HG02870 (cell line): ENCODE measurements around the gene EBNA1BP2.
A peak's percentile ranks its signal among the peaks of the same experiment; 100 is the strongest.
"Not testable (repeated sequence)": the region's sequence is repeated elsewhere in the genome, so short reads cannot be mapped to it uniquely, and the experiment has no call there.

Source experiments
- ATAC-seq: cut with Tn5 transposase; IDR thresholded peaks from one replicate; pipeline ENCODE4 v1.9.1; 2021; ENCODE audit warnings: mild to moderate bottlenecking, moderate library complexity; ENCODE audit not compliant: unreplicated experiment

Gene EBNA1BP2, protein sequence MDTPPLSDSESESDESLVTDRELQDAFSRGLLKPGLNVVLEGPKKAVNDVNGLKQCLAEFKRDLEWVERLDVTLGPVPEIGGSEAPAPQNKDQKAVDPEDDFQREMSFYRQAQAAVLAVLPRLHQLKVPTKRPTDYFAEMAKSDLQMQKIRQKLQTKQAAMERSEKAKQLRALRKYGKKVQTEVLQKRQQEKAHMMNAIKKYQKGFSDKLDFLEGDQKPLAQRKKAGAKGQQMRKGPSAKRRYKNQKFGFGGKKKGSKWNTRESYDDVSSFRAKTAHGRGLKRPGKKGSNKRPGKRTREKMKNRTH

DNA sequence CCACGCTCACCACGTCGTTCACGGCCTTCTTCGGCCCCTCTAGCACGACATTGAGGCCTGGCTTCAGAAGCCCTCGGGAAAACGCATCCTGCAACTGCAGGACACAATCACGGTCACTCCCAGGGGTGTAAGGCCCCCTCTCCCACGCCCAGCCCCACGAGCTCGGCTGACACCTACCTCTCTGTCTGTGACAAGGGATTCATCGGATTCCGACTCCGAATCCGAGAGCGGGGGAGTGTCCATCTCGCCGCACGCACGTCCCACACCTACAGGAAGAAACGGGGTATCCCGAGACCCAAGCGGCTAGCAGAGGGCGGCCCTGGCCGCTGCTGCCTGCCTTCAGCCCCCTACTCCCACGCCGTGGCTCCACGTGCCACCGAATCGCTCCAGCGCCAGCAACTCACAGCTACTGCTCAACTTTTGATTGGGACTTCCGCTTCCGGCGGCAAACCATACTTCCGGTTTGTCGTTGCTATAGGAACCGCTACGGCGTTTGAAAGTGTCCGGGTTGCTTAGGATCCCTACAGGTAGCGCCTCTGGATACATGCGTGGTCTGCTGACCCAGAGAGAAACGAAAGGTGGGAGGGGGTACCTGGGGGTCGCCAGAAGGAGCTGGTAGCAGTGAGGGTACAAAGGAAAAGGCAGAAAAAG is at the start of gene EBNA1BP2, which contains the start of gene CFAP57:
TSS of gene EBNA1BP2 (minus strand) at position 415 of the 651 bp plus-strand sequence. CDS start at position 243, 172 bp downstream.
TSS of gene CFAP57 (plus strand) at position 455 of the 651 bp plus-strand sequence. CDS start 424 bp downstream, outside the sequence.
- peak; percentile 92 for ATAC-seq

DNA sequence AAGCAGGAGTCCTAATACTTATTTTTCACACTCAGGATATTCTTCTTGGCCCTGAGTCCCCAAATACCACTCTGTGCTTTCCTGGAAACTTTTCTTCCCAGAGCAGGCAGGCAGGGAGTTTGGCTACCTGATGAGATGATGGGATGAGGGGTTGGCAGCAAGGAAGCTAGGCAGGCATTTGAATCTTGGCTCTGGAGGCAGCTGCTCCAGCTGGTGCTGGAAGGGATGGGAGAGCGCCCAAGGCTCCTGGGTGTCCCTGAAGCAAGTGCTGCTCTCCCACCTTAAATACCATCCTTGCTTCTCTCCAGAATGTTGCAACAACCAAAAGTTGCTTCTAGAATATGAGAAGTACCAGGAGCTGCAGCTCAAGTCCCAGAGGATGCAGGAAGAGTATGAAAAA is 49.7 kb upstream of the EBNA1BP2 start:
- no peak for ATAC-seq

DNA sequence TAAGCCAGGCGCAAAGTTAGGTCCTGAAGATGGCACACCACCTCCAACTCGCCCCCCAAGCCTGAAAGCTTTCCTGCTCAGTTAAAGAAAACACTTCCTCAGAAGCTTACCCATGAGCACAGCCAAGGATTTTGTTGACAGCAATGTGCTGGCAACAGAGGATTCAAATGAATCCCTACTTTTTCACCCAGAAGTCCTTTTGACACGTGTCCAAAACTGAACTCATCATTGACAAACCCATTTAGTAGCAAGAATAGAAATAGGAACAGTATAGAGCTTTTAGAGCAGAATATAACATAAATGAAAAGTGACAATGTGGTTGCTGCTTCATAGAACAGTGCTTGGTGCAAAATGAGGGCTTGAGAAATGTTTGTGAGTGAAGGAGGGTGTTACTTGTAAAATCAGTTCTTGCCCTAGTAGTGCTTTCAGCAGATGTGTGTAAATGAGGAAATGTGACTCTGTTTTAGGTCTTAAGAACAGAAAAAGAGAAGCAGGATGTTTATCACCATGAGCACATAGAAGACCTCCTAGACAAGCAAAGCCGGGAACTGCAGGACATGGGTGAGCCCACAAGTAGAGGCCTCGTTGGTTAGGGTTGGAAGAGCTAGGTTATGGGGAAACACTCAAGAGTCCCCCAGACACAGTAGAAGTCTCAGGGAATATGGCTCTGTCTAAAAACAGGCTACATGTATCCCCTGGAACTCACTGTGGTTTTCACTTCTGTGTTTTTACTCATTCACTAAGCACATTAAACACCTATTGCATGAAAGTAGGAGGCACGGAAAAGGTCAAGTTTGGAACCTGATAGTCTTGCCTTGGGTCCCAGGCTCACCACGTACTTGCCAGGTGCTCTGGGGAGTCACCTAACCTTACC is 49.1 kb upstream of the EBNA1BP2 start:
- ATAC-seq, result peak; percentile 76

DNA sequence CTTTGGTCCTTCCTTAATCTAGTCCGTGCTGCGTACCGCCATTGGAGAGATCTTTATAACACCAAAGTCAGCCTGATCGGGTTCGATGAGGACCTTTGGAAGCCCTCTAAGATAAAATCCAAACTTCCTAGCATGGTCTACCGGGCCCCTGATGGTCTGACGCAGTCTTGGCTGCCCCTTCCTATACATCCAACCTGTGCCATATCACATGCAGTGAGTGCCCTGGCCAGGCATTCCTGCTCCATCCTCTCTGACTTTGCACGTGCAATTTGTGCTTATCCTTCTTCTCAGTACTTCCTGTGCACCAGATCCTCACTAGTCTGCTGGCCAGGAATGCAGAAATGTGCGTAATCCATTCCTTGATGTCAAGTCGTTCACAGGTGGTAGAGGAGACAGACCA is 45.7 kb upstream of the EBNA1BP2 start:
- ATAC-seq, result no peak

DNA sequence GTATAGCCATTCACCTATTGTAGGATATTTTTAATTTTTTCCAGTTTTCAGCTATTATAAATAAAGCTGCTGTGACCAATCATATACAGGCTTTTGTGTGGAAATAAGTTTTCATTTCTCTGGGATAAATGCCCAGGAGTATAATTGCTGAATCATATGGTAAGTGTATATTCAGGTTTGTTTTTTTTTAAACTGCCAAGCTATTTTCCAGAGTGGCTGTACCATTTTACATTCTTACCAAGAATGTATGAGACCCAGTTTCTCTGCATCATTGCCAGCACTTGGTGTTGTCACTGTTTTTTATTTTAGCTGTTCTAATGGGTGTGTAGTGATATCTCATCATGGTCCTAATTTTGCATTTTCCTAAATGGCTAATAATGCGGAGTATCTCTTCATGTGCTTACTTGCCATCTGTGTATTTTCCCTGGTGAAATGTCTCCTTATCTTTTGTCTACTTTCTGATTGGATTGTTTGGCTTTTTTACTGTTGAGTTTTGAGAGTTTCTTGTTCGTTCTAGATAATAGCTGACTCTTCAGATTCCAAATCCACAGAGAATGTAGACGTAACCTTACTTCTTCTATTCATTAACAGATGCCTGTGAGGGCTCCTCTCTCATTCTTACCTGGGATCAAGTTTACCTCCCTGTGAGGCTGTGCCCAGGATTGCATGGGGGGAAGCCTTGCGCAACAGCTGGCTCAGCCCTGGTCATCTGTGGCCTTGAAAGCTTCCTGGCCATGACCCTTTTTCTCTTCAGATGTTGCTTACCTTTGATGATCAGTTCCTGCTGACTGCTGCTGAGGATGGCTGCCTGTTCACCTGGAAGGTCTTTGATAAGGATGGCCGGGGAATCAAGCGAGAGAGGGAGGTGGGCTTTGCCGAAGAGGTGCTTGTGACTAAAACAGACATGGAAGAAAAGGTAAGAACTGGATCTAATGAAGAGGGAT is 42.7 kb upstream of the EBNA1BP2 start:
- ATAC-seq, result no peak

DNA sequence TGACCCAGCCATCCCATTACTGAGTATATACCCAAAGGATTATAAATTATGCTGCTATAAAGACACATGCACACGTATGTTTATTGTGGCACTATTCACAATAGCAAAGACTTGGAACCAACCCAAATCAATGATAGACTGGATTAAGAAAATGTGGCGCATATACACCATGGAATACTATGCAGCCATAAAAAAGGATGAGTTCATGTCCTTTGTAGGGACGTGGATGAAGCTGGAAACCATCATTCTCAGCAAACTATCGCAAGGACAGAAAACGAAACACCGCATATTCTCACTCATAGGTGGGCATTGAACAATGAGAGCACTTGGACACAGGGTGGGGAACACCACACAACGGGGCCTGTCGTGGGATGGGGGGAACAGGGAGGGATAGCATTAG is 36.2 kb upstream of the EBNA1BP2 start:
- not testable (repeated sequence) for ATAC-seq

DNA sequence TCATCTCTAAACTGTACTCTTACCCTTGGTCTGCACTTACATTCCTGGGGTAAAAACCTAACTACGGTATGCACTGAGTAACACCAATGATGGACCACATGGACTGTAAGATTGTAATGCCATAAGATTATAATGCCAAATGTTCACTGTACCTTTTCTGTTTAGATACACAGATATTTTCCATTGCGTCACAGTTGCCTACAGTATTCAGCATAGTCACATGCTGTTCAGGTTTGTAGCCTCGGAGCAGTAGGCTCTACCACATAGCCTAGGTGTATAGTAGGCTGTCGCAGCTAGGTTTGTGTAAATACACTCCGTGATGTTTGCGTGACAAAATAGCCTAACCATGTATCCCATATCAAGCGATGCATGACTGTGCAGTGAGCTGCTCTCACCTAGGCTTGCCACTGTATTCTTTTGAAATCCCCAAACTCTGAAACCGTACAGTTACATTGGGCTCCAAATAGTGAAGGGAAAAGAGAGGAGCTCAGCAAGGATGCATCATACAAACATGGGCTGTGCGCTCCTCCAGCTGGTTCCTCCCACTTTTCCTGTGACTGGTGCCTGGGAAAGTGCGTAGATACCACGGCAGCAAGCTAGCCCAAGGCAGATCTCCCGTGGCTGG is 35.3 kb upstream of the EBNA1BP2 start:
- ATAC-seq, result no peak

DNA sequence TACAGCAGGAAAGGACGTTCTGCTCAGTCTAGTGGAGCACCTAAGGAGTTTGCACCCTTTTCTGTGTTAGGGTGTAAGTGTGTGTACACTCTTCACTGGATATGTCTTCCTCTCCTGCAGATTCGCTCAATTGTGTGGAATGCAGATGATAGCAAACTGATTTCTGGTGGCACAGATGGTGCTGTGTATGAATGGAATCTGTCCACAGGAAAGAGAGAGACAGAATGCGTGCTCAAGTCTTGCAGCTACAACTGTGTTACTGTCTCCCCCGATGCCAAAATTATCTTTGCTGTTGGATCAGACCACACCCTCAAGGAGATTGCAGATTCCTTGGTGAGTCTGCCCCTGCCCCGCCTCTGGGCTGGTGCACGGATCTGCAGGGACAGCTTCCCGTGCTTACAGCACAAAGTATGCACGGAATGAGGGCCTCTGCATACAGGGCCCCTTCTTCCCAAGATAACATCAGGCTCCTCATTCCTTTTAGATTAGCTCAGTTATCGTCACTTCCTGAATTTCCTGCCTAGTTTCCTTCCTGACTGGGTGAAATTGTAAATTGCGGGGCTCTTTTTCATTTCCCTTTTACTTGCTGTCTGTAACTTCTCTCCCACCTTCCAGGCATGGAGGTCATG is 34.6 kb upstream of the EBNA1BP2 start:
- ATAC-seq, result no peak

DNA sequence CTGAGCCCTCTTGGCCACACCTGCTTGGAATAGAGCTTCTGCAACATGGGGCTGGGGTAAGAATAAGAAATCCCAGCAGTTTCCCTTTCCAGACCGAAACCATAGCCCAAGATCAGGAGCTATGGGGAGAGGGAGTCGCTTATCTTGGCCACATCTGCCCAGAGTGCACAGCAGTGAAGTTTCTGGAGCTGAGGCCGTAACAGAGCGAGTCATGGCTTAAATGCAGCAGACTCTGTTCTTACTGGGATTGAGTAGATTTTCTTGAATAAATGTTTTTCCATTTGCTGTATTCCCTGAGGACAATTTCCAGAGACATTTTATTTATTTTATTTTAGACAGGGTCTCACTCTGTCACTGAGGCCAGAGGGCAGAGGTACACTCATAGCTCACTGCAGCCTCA is 33.6 kb upstream of the EBNA1BP2 start:
- no peak for ATAC-seq

DNA sequence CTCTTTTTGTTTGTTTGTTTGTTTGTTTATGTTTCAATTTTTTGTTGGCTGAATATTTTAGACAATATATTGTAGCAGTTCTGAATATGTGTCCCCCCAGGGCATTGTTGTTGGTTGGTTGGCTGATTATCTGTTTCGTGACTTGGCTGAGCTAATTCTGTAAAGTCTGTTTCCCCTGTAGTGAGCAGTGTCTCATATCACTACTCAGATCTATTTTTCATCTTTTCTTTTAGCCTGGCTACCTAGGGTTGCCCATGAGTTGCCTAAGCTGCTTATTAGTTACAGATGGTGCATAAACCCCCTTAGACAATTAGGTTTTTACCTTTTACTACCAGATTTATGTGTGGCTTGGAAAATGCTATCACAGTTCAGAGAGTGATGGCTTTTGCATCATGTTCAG is 32.3 kb upstream of the EBNA1BP2 start:
- ATAC-seq, result no peak

DNA sequence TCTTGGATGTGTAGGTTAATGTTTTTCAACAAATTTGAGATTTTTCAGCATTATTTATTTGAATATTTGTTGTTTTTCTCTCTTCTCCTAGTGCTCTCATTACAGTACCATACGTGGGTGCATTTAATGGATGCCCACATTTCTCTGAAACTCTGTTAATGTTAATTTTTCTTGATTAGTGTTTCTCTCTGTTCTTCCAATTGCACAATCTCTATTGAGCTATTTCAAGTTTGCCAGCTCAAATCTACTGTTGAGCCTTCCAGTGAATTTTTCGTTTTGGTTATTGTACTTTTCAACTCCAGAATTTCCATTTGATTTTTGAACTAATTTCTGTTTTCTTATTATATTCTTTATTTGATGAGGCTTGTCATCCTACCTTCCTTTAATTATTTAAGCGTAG is 31.8 kb upstream of the EBNA1BP2 start:
- ATAC-seq, result no peak

DNA sequence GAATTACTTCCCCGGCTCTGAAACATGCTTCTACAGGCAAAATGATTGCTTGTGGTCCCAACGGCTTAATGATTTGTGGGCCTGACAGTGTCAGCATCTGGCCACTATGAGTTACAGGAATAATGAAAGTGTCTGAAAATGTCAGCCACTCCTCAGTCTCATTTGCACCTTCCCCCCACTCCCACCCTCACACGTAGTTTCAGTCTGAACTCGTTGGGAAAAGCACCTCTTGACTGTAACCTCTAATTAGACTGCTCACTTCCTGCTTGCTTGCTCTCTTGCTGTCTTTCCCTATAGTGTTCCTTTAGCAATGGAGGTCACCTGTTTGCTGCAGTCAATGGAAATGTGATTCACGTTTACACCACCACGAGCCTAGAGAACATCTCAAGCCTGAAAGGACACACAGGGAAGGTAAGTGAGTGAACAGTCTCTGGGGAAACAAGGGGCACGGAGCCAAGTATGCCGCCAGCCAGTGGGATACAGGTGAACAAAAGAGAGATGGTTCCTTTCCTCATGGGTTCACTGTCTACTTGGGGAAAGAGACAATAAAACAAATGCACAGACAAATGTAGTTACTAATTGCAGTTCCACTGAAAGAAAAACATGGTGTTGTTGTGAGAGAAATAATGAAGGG is 27.1 kb upstream of the EBNA1BP2 start:
- ATAC-seq, result peak; percentile 67

DNA sequence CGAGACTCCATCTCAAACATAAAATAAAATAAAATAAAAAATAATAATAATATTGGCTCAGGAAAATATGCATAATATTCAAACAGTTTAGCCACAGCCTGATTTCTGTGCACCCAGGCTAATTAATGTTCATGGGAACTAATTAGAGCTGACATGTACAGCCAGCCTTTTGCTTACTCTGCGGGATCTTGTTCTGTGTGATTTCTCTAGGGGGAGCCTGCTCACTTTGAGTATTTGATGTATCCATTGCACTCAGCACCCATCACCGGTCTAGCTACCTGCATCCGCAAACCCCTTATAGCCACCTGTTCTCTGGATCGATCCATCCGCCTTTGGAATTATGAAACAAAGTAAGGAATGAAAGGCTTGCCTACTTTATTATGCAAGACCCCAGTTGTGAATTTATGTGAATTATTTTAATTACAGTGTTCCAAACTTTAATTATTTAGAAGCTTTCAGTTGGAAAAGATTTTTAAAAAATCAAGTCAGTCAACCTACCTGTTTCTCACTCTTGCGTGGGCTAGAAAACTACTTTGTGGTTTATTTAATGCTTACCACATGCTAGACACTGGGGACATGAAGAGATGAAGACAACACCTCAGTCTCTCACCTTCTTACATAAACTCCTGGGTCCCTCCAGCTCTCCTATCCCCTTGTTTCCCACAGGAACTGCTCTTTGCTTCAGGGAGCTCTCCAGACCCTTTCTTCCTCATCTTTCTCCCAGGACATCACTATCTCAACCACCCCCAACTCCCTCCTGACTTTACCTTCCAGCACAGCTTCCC is 25.4 kb upstream of the EBNA1BP2 start:
- ATAC-seq, result no peak

DNA sequence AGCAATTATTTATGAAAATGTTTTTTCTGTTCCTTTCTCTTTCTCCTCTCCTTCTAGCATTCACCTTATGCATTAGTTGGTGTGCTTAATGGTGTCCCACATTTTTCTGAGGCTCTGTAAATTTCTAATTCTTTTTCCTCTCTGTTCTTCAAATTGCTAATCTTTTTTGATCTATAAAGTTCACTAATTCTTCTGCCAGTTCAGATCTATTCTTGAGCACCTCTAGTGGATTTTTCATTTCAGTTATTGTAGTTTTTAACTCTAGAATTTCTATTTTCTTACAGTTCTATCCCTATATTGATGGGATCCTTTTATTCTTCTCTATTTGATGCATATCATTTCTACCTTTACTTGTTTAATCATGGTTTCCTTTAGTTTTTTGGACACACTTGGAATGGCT is 22.4 kb upstream of the EBNA1BP2 start:
- ATAC-seq, result no peak

DNA sequence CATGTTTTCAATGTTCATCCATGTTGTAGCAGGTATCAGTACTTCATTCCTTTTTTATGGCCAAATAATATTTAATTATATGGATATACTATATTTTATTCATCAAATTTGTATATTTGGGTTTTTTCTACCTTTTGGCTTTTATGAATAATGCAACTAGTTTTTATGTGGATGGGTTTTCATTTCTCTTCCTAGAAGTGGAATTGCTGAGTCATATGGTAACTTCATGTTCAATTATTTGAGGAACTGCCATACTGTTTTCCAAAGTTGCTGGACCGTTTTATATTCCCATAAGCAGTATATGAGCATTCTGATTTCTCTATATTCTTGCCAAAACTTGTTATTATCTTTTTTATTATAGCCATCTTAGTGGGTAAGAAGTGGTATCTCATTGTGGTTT is 16.0 kb upstream of the EBNA1BP2 start:
- ATAC-seq, result no peak

DNA sequence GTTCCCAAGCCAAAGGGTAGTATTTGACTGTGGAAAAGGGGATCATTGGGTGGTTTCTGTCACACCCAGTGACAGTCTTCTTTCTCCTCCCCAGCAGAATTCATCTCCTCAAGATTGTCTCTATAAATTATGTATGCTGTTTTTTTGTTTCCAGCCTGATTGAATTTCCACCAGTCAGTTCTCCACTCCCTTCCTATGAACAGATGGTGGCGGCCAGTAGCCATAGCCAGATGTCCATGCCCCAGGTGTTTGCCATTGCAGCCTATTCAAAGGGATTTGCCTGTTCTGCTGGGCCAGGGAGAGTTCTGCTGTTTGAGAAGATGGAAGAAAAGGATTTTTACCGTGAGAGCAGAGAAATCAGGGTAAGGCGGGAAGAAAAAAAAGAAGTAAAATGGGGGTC is 12.9 kb upstream of the EBNA1BP2 start:
- ATAC-seq, result no peak

DNA sequence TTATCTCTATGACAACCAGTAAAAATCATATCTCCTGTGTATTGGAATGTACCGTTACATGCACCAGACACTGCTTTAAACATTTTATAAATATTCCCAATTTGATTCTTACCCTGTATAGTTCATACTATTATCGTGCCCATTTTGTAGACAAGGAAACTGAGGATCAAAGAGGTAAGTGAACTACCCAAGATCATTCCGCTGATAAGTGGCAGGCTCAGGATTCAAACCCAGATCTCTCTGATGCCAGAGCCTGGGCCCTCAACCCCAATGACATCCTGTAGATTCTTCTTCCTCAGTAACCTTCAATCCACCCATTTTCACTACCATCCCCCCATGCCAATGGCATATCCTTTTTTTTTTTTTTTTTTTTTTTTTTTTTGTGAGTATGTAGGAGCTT is 12.3 kb upstream of the EBNA1BP2 start:
- ATAC-seq, result no peak

DNA sequence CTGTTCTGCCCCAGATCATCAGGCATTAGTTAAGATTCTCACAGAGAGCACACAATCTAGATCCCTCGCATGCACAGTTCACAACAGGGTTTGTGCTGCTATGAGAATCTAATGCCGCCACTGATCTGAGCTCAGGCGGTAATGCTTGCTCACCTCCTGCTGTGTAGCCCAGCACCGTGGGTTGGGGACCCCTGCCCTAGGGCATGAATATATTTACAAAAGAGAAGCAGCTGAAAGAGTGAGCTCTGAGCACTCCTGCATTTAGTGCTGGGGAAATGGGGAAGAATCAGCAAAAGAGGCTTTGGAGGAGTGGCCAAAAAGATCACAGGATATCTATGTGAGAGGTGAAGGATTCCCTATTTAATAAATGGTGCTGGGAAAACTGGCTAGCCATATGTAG is 5.6 kb upstream of the EBNA1BP2 start:
- ATAC-seq, result no peak
